KBM-7 (cell line): ENCODE results near the gene PRL.

ENCODE experiments used
- DNase-seq: peaks from one replicate; pipeline ENCODE4 v3.0.0-alpha.2; 2015
- in situ Hi-C: fragments of 300-500 bp; cut with MboI; formaldehyde crosslinking; loops from 2 replicates; pipeline ENCODE4 v1.14.3; 2020; ENCODE audit warnings: low sequenced_read_pairs, low pct_unique_long_range_greater_than_20kb, mixed read lengths

The PRL gene

GRCh38 chr6:22296936-22297335 is at the start of gene PRL:
TSS of gene PRL (minus strand) at chr6:22297036. CDS start at chr6:22296982, 54 bp downstream.
- no peak for DNase-seq
- in situ Hi-C loops, result no loop called here

GRCh38 chr6:22343864-22344263 is 47.0 kb upstream of the PRL start:
- in situ Hi-C loops, result no loop called here

GRCh38 chr6:22334778-22335177 is 37.9 kb upstream of the PRL start:
- no peak for DNase-seq
- in situ Hi-C loops, result no loop called here

More at GRCh38 chr6:22343864-22344263, 47.0 kb upstream of the PRL start:
- DNase-seq, result no peak

GRCh38 chr6:22333802-22334201 is 37.0 kb upstream of the PRL start:
- in situ Hi-C loops, result no loop called here
- no peak for DNase-seq

GRCh38 chr6:22332711-22333110 is 35.9 kb upstream of the PRL start:
- in situ Hi-C loops, result no loop called here
- no peak for DNase-seq

GRCh38 chr6:22332216-22332615 is 35.4 kb upstream of the PRL start:
- in situ Hi-C loops, result no loop called here

GRCh38 chr6:22330941-22331340 is 34.1 kb upstream of the PRL start:
- DNase-seq, result no peak
- in situ Hi-C loops, result no loop called here

More at GRCh38 chr6:22332216-22332615, 35.4 kb upstream of the PRL start:
- DNase-seq, result no peak

GRCh38 chr6:22328474-22328873 is 31.6 kb upstream of the PRL start:
- DNase-seq, result no peak
- in situ Hi-C loops, result no loop called here

- DNase-seq, result no peak
- in situ Hi-C loops, result no loop called here
Observed at GRCh38 chr6:22327881-22328280, 31.0 kb upstream of the PRL start.

GRCh38 chr6:22326500-22326899 is 29.7 kb upstream of the PRL start:
- no peak for DNase-seq
- in situ Hi-C loops, result no loop called here

- in situ Hi-C loops, result no loop called here
- no peak for DNase-seq
Observed at GRCh38 chr6:22325481-22325880, 28.6 kb upstream of the PRL start.

GRCh38 chr6:22323848-22324247 is 27.0 kb upstream of the PRL start:
- in situ Hi-C loops, result no loop called here
- no peak for DNase-seq

- DNase-seq, result no peak
- in situ Hi-C loops, result no loop called here
Observed at GRCh38 chr6:22322103-22323030, 25.5 kb upstream of the PRL start.

GRCh38 chr6:22320750-22321149 is 23.9 kb upstream of the PRL start:
- in situ Hi-C loops, result no loop called here
- DNase-seq, result no peak

- DNase-seq, result no peak
Observed at GRCh38 chr6:22318404-22318803, 21.6 kb upstream of the PRL start.

GRCh38 chr6:22313796-22314195 is 17.0 kb upstream of the PRL start:
- in situ Hi-C loops, result no loop called here
- peak; percentile 4 for DNase-seq

More at GRCh38 chr6:22318404-22318803, 21.6 kb upstream of the PRL start:
- in situ Hi-C loops, result no loop called here

- in situ Hi-C loops, result no loop called here
- DNase-seq, result no peak
Observed at GRCh38 chr6:22308939-22309338, 12.1 kb upstream of the PRL start.

GRCh38 chr6:22306741-22307466 is 10.1 kb upstream of the PRL start:
- DNase-seq, result no peak
- in situ Hi-C loops, result no loop called here

GRCh38 chr6:22302838-22303237 is 6.0 kb upstream of the PRL start:
- DNase-seq, result peak; percentile 14
- in situ Hi-C loops, result no loop called here

- DNase-seq, result no peak
- in situ Hi-C loops, result no loop called here
Observed at GRCh38 chr6:22300273-22300998, 3.6 kb upstream of the PRL start.
